ENCODE results near the gene LAMTOR1.
"Not testable (repeated sequence)": the region's sequence is repeated elsewhere in the genome, so short reads cannot be mapped to it uniquely, and the experiment has no call there.

The LAMTOR1 gene

DNA sequence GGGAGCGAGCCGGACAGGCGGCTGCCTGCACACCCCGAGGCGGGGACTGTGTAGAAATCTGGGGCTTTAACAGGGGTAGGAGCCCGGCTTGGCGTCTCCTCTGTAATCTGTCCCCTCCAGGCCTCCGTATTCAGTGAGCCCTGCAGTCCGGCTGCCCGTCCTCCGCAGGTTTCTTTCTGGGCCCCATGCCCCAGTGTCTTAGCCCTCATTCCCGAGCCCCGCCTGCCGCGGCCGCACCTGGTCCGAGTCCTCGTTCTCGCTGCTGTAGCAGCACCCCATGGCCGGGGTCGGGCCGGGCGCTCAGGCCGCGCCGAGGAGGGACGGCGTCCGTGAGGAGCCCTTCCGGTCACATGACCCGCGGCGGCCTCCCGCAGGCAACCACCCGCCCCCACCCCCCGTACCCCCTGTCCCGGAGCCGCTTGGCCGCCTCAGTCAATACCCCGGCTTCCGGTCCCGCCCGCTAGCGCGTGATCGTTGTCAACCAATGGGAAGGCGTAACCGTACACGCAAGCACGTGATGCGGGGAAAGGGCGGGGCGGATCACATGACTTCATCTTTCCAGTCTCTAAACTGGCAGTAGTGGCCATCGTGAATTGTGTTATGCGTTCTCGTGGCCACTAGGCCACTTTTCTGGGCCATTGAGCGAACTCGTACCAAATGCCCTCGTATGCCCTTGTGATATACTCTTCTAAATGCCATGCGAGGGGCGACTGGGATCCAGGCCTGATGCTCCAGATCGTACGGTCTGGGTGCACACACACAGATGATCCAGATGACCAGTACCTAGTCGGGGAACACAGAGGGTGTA lies at the start of gene LAMTOR1:
Gene LAMTOR1 (minus strand): TSS at position 352 of the 808 bp plus-strand sequence. CDS start 73 bp downstream, at position 279.
- H3K4me3 ChIP-seq (ENCODE audit: low read depth, low read length), result peak within 1 kb of the TSS; percentile 99
- peak; percentile 99 for DNase-seq (ENCODE audit: low read depth)
- TF ChIP-seq, protein P1, sequence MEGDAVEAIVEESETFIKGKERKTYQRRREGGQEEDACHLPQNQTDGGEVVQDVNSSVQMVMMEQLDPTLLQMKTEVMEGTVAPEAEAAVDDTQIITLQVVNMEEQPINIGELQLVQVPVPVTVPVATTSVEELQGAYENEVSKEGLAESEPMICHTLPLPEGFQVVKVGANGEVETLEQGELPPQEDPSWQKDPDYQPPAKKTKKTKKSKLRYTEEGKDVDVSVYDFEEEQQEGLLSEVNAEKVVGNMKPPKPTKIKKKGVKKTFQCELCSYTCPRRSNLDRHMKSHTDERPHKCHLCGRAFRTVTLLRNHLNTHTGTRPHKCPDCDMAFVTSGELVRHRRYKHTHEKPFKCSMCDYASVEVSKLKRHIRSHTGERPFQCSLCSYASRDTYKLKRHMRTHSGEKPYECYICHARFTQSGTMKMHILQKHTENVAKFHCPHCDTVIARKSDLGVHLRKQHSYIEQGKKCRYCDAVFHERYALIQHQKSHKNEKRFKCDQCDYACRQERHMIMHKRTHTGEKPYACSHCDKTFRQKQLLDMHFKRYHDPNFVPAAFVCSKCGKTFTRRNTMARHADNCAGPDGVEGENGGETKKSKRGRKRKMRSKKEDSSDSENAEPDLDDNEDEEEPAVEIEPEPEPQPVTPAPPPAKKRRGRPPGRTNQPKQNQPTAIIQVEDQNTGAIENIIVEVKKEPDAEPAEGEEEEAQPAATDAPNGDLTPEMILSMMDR (IDR thresholded peaks at IDR 0.05; ENCODE audit: control insufficient read depth, extremely low read depth, insufficient read depth), result peak; percentile 47

DNA sequence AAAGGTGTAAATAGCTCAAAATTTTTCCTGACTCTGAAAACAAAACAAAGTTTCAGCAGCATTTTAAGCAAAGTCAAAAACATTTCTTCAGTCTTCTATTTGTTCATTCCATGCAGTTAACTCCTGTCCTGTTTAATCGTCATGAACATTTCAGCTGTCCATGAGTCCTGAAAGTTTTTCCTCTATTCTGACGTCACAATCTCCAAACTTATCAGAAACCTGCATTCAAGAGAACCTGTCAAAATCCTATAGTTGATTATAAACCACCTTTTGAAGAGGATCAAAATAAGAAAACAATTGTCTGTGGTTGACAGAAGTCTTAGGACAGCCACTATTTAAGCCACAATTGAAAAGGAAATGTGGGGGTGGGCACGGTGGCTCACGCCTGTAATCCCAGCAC lies 47.8 kb upstream of the LAMTOR1 start:
- no peak overlapping the region for H3K4me3 ChIP-seq (ENCODE audit: low read depth, low read length)
- DNase-seq (ENCODE audit: low read depth), result no peak
- TF ChIP-seq, protein P1 (IDR thresholded peaks at IDR 0.05; ENCODE audit: control insufficient read depth, extremely low read depth, insufficient read depth), result no peak

DNA sequence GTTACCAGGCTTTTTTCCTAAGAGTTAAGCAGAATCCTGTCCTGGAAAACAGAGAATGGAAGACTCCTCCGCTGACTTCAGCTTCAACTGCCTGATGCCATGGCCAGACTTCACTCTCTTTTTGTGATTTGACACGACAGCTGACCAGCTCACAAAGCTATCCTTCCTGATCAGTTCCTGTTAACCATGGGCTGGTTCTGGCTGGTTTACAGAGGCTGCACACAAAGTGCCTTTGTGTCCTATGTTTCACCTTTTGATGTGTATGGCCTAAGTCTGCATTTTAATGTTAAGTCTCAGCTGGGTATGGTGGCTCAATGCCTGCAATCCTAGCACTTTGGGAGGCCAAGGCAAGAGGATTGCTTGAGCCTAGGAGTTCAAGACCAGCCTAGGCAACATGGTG lies 43.5 kb upstream of the LAMTOR1 start:
- TF ChIP-seq, protein P1 (IDR thresholded peaks at IDR 0.05; ENCODE audit: control insufficient read depth, extremely low read depth, insufficient read depth), result no peak
- no peak for DNase-seq (ENCODE audit: low read depth)
- no peak overlapping the region for H3K4me3 ChIP-seq (ENCODE audit: low read depth, low read length)

DNA sequence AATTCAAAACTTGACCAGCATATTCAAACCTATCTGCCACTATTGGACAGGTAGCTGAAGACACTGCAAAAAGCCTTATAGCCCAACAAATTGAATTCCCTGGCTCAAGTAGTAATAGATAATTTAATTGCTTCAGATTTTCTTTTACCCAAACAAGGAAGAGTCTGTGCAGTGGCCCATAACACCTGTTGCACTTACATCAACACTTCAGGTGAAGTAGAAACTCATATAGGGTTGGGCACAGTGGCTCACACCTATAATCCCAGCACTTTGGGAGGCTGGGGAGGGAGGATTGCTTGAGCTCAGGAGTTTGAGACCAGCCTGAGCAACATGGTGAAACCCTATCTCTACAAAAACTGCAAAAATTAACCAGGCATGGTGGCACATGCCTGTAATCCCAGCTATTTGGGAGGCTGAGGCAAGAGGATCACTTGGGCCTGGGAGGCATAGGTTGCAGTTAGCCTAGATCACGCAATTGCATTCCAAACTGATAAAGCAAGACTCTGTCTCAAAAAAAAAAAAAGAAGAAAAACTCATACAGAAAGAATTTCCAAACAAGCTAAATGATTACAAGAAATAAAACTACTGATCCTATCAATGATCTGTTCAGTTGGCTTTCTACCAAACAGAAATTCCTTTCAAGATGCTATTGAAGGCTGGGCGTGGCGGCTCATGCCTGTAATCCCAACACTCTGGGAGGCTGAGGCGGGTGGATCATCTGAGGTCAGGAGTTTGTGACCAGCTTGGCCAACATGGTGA lies 41.9 kb upstream of the LAMTOR1 start:
- no peak for DNase-seq (ENCODE audit: low read depth)
- TF ChIP-seq, protein P1 (IDR thresholded peaks at IDR 0.05; ENCODE audit: control insufficient read depth, extremely low read depth, insufficient read depth), result no peak
- H3K4me3 ChIP-seq (ENCODE audit: low read depth, low read length), result no peak overlapping the region

DNA sequence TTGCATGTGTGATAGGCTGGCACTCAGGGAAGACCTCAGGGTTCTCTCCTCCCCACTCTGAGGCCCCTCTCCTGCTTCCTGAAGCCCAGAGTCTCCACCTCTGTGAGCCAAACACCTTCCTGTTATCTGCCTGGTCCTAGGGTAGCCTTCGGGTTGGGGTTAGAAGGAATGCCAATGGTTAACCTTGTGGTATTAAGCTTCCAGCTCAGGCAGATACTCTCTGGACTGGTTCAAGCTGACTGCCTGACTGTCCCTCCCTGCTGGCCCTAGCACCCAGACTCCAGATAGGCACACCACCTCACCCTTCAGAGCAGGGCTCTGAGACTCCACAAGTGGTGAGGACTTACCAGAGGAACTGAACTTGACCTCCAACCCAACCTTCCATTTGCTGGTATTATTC lies 39.4 kb upstream of the LAMTOR1 start:
- DNase-seq (ENCODE audit: low read depth); H3K4me3 ChIP-seq (ENCODE audit: low read depth, low read length): not testable (repeated sequence)

DNA sequence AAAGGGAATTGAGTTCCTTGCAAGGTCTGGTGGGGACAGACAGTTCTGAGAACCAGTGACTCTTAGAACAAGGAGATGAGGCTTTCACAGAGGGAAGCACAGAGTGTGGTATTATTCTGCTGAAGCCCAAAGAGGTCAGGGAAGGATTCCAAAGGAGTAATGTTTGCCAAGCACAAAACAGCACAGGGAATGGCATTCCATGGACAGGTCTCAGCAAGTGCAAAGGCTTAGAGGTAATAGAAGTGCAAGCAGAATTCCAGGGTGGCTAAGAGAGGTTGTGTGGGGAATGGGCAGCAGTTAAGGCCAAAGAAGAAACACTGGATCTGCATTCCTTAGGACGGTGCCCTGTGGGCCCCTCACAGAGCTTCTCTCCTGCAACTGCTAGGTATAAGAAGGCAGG lies 39.0 kb upstream of the LAMTOR1 start:
- not testable (repeated sequence) for DNase-seq (ENCODE audit: low read depth)

DNA sequence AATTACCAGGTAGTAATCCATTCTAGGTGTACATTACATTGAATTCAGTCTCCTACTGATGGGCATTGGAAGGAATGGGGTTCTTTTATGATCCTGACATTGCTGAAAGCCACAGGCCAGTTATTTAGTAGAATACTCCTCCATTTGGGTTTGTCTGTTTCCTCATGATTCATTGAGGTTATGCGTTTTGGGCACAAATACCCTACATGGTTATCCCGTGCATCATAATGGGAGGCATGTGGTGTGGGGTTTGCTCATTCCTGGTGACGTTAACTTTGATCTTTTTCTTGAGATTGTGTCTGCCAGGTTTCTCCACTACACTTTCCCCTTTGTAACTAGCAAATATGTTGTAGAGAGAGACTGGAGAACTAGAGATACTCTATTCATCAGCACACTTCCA lies 38.0 kb upstream of the LAMTOR1 start:
- H3K4me3 ChIP-seq (ENCODE audit: low read depth, low read length), result no peak overlapping the region
- TF ChIP-seq, protein P1 (IDR thresholded peaks at IDR 0.05; ENCODE audit: control insufficient read depth, extremely low read depth, insufficient read depth), result no peak
- no peak for DNase-seq (ENCODE audit: low read depth)

More for the DNA sequence above, 39.0 kb upstream of the LAMTOR1 start:
- H3K4me3 ChIP-seq (ENCODE audit: low read depth, low read length), result not testable (repeated sequence)

Data from LNCaP clone FGC (cell line).